ENCODE data around the gene GJC1.

The GJC1 gene

GRCh38 chr17:44859701-44860100, 29.6 kb upstream of the GJC1 start:
- H3K4me3 ChIP-seq (ENCODE audit: low read depth, low read length): no peak overlapping the region
- TF ChIP-seq, protein P1, sequence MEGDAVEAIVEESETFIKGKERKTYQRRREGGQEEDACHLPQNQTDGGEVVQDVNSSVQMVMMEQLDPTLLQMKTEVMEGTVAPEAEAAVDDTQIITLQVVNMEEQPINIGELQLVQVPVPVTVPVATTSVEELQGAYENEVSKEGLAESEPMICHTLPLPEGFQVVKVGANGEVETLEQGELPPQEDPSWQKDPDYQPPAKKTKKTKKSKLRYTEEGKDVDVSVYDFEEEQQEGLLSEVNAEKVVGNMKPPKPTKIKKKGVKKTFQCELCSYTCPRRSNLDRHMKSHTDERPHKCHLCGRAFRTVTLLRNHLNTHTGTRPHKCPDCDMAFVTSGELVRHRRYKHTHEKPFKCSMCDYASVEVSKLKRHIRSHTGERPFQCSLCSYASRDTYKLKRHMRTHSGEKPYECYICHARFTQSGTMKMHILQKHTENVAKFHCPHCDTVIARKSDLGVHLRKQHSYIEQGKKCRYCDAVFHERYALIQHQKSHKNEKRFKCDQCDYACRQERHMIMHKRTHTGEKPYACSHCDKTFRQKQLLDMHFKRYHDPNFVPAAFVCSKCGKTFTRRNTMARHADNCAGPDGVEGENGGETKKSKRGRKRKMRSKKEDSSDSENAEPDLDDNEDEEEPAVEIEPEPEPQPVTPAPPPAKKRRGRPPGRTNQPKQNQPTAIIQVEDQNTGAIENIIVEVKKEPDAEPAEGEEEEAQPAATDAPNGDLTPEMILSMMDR (IDR thresholded peaks at IDR 0.05; ENCODE audit: borderline replicate concordance, insufficient read depth, low read depth, low read length): no peak

- TF ChIP-seq, protein P1 (IDR thresholded peaks at IDR 0.05; ENCODE audit: borderline replicate concordance, insufficient read depth, low read depth, low read length): no peak
- H3K4me3 ChIP-seq (ENCODE audit: low read depth, low read length): no peak overlapping the region
These were observed 24.1 kb upstream of the GJC1 start for GRCh38 chr17:44854192-44854591.

DNA sequence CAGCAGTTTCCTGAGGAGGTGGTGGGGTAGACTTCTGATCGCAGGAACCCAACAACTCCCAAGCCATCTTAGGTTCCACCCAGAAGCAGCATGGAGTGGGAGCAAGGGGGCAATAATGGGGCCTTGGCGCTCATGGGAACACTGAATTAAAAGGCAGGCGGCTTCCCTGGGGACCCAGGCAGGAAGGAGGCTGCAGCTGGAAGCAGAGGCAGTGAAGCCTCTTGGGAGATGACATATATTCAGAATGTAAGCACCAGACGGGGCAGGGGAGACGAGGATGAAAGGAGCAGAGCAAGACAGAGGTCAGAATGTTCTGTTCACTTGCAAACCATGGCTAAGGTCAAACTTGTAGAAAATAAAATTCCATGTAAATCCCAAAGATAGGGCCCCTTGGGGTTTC, 20.5 kb upstream of the GJC1 start:
- TF ChIP-seq, protein P1 (IDR thresholded peaks at IDR 0.05; ENCODE audit: borderline replicate concordance, insufficient read depth, low read depth, low read length): no peak
- no peak overlapping the region for H3K4me3 ChIP-seq (ENCODE audit: low read depth, low read length)

DNA sequence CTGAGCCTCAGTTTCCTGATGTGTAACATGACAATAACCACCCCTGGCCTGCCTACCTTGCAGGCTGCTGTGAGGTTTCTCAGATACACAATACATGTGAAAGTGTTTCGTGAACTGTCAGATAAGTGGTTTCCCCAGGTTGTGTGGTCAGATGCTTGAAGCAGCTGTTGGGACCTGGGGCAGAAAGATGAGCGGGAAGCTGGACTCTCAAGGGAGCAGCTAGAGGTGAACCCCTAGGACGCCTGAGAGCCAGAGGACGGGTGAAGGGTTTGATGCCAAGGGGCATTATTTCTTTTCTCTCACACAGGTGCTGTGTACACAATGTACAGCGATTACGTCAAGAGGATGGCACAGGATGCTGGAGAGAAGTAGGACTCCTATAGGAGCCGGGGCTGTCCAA, 19.9 kb upstream of the GJC1 start:
- TF ChIP-seq, protein P1 (IDR thresholded peaks at IDR 0.05; ENCODE audit: borderline replicate concordance, insufficient read depth, low read depth, low read length): no peak
- H3K4me3 ChIP-seq (ENCODE audit: low read depth, low read length): no peak overlapping the region

- TF ChIP-seq, protein P1 (IDR thresholded peaks at IDR 0.05; ENCODE audit: borderline replicate concordance, insufficient read depth, low read depth, low read length): no peak
These were observed 18.9 kb upstream of the GJC1 start for GRCh38 chr17:44848961-44849489.

DNA sequence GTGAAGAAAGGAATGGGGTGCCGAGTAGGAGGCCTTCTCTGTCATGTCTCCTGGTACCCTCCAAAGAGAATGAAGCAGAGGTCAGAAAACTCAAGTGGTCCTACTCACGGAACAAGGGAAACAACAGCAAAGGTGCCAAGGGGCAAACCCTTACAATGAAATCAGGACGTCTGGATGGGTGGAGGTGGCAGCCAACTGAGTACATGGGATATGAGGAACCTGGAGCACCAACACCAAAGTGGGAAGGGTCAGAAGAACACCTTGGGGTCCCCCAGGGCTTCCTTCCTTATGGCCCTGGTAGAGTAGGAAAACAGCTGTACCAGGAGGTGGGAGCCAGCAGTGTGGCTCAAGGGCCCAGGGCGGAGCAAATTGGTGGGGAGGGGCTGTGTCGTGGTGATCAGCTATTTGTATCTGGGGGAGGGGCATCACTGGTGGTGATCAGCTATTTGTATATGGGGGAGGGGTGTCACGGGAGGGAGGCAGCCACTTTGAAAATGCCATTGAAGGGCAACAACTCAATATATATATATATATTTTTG, 18.2 kb upstream of the GJC1 start:
- H3K4me3 ChIP-seq (ENCODE audit: low read depth, low read length): no peak overlapping the region
- TF ChIP-seq, protein P1 (IDR thresholded peaks at IDR 0.05; ENCODE audit: borderline replicate concordance, insufficient read depth, low read depth, low read length): no peak

More at GRCh38 chr17:44848961-44849489, 18.9 kb upstream of the GJC1 start:
- H3K4me3 ChIP-seq (ENCODE audit: low read depth, low read length): no peak overlapping the region

- TF ChIP-seq, protein P1 (IDR thresholded peaks at IDR 0.05; ENCODE audit: borderline replicate concordance, insufficient read depth, low read depth, low read length): no peak
- no peak within 1 kb of the TSS for H3K4me3 ChIP-seq (ENCODE audit: low read depth, low read length)
These were observed 17.5 kb upstream of the GJC1 start, which contains the start of gene HIGD1B for GRCh38 chr17:44847586-44847985. TSS of gene HIGD1B (plus strand) at chr17:44847883. CDS start at chr17:44848153, 270 bp downstream.
